H1 (cell line): ENCODE data around the gene C1GALT1. TPM values are rescaled to one million over a fixed set of nuclear protein-coding genes. Genes with fewer than 3 reads are reported as not detected.

ENCODE experiments used
- CTCF ChIA-PET: fragments of 300-600 bp; sonication (Branson Sonifier 250); formaldehyde crosslinking; loops from one replicate; lab custom pipeline; 2021; ENCODE audit not compliant: partially characterized antibody; lab: Charles Lee
- POLR2A ChIA-PET: fragments of 300-600 bp; sonication (Branson Sonifier 250); formaldehyde crosslinking; loops from one replicate; lab custom pipeline; 2021; ENCODE audit warnings: inconsistent platforms; ENCODE audit not compliant: partially characterized antibody; lab: Charles Lee
- DNase-seq, 2 experiments: peaks; one replicate each; pipeline versions ENCODE4 v3.0.0 to v3.0.0-alpha.2; 2010 to 2022; ENCODE audit warnings: low spot score in 2 of 2, low read depth in 1 of 2, mixed read lengths in 1 of 2
- FAIRE-seq: peaks from 2 replicates; lab custom pipeline; 2011; peaks lifted over from hg19 to GRCh38; lab: Jason Lieb, UNC
- H2AFZ ChIP-seq: 2 replicates; pipeline ENCODE4 v1.8.1; 2012; ENCODE audit warnings: low read length, inconsistent platforms
- H2AK5ac ChIP-seq: 2 replicates; pipeline ENCODE4 v1.6.1; 2013; ENCODE audit warnings: low read depth, low read length
- H2BK120ac ChIP-seq: replicated peaks from 2 replicates; pipeline ENCODE3; 2013; ENCODE audit warnings: low read depth, low read length, inconsistent platforms
- H2BK12ac ChIP-seq: 2 replicates; pipeline ENCODE4 v1.6.1; 2013; ENCODE audit warnings: low read depth, low read length
- H2BK15ac ChIP-seq: 2 replicates; pipeline ENCODE4 v1.6.1; 2013; ENCODE audit warnings: low read length
- H2BK20ac ChIP-seq: 2 replicates; pipeline ENCODE4 v1.6.1; 2013; ENCODE audit warnings: low read length
- H2BK5ac ChIP-seq: 2 replicates; pipeline ENCODE4 v1.6.1; 2013; ENCODE audit warnings: low read depth, low read length
- H3K14ac ChIP-seq: 2 replicates; pipeline ENCODE4 v1.6.1; 2013; ENCODE audit warnings: inconsistent platforms; ENCODE audit not compliant: insufficient read length
- H3K18ac ChIP-seq: 2 replicates; pipeline ENCODE4 v1.6.1; 2013; ENCODE audit warnings: low read length; ENCODE audit errors: extremely low read depth
- H3K23ac ChIP-seq: 2 replicates; pipeline ENCODE4 v1.6.1; 2013; ENCODE audit warnings: inconsistent platforms; ENCODE audit not compliant: insufficient read length
- H3K23me2 ChIP-seq: 2 replicates; pipeline ENCODE4 v1.6.1; 2013; ENCODE audit warnings: low read depth, low read length
- H3K27ac ChIP-seq: 2 replicates; pipeline ENCODE4 v1.6.1; 2011; ENCODE audit warnings: low read depth, low read length, inconsistent platforms
- H3K27me3 ChIP-seq, 4 experiments: replicated peaks in 1 of 4; 1 replicate in 1 of 4; 2 replicates in 3 of 4; pipeline versions ENCODE4 v1.6.1 to v1.8.1; 2011 to 2013; ENCODE audit warnings: low read length in 3 of 4, mild to moderate bottlenecking in 3 of 4, inconsistent platforms in 2 of 4, mixed read lengths in 2 of 4, moderate library complexity in 1 of 4; ENCODE audit not compliant: control insufficient read depth in 3 of 4, insufficient read depth in 3 of 4; ENCODE audit errors: extremely low read depth in 1 of 4
- H3K36me3 ChIP-seq, 4 experiments: 2 replicates each; pipeline versions ENCODE4 v1.6.1 to v1.8.1; 2011 to 2013; ENCODE audit warnings: mild to moderate bottlenecking in 4 of 4, low read length in 3 of 4, moderate library complexity in 2 of 4, control low read depth in 1 of 4, inconsistent platforms in 1 of 4; ENCODE audit not compliant: insufficient read depth in 4 of 4, control insufficient read depth in 2 of 4
- H3K4ac ChIP-seq: replicated peaks from 2 replicates; pipeline ENCODE3; 2013; ENCODE audit warnings: low read length, low read depth, mixed read lengths, inconsistent platforms; ENCODE audit not compliant: insufficient read length
- H3K4me1 ChIP-seq, 4 experiments: replicated peaks in 1 of 4; 1 replicate in 1 of 4; 2 replicates in 3 of 4; pipeline versions ENCODE4 v1.6.1 to v1.8.1; 2011 to 2013; ENCODE audit warnings: low read length in 3 of 4, inconsistent platforms in 2 of 4, mixed read lengths in 1 of 4; ENCODE audit not compliant: insufficient read depth in 4 of 4, control insufficient read depth in 3 of 4
- H3K4me2 ChIP-seq, 2 experiments: 2 replicates each; pipeline versions ENCODE4 v1.6.1 to v1.8.1; 2011 to 2013; ENCODE audit warnings: low read depth in 2 of 2, low read length in 2 of 2, control low read depth in 1 of 2, inconsistent platforms in 1 of 2, mild to moderate bottlenecking in 1 of 2; ENCODE audit not compliant: insufficient read depth in 1 of 2
- H3K4me3 ChIP-seq, 4 experiments: fragments of 200-600, 300-600 bp in 1 of 4; sonication (generic), shearing (Covaris generic), sonication (Bioruptor Twin) in 1 of 4; 2 replicates each; pipeline versions ENCODE4 v1.5.1 to v1.8.1; 2011 to 2016; ENCODE audit warnings: low read length in 4 of 4, low read depth in 3 of 4, control low read depth in 2 of 4, inconsistent platforms in 2 of 4, mild to moderate bottlenecking in 2 of 4, mixed read lengths in 1 of 4, moderate library complexity in 1 of 4; ENCODE audit not compliant: insufficient read depth in 2 of 4; ENCODE audit errors: extremely low read depth in 1 of 4
- H3K56ac ChIP-seq: replicated peaks from 2 replicates; pipeline ENCODE3; 2013; ENCODE audit warnings: low read depth, mild to moderate bottlenecking, mixed read lengths, low read length, inconsistent platforms; ENCODE audit not compliant: insufficient read length
- H3K79me1 ChIP-seq: 2 replicates; pipeline ENCODE4 v1.6.1; 2013; ENCODE audit warnings: low read depth, low read length, control low read depth
- H3K79me2 ChIP-seq, 2 experiments: 2 replicates each; pipeline versions ENCODE4 v1.6.1 to v1.8.1; 2012 to 2013; ENCODE audit warnings: low read length in 2 of 2, mild to moderate bottlenecking in 2 of 2, inconsistent platforms in 1 of 2; ENCODE audit not compliant: insufficient read depth in 2 of 2, control insufficient read depth in 1 of 2
- H3K9ac ChIP-seq, 4 experiments: replicated peaks in 1 of 4; 1 replicate in 1 of 4; 2 replicates in 3 of 4; pipeline versions ENCODE4 v1.6.1 to v1.8.1; 2011 to 2013; ENCODE audit warnings: low read depth in 3 of 4, low read length in 3 of 4, control low read depth in 2 of 4, mild to moderate bottlenecking in 2 of 4, moderate library complexity in 2 of 4, inconsistent platforms in 1 of 4; ENCODE audit errors: extremely low read depth in 1 of 4
- H3K9me3 ChIP-seq, 2 experiments: 2 replicates each; pipeline versions ENCODE4 v1.6.1 to v1.8.1; 2012 to 2013; ENCODE audit warnings: mild to moderate bottlenecking in 2 of 2, moderate library complexity in 2 of 2, control low read depth in 1 of 2, inconsistent platforms in 1 of 2, low read depth in 1 of 2, low read length in 1 of 2, mixed read lengths in 1 of 2; ENCODE audit not compliant: insufficient read depth in 2 of 2
- H4K20me1 ChIP-seq, 2 experiments: replicated peaks in 1 of 2; 2 replicates each; pipeline versions ENCODE3 to v1.8.1; 2011 to 2013; ENCODE audit warnings: inconsistent platforms in 2 of 2, low read length in 2 of 2, mild to moderate bottlenecking in 1 of 2; ENCODE audit not compliant: insufficient read depth in 2 of 2, control insufficient read depth in 1 of 2
- H4K5ac ChIP-seq: 2 replicates; pipeline ENCODE4 v1.6.1; 2013; ENCODE audit warnings: low read length, low read depth, mixed read lengths, inconsistent platforms; ENCODE audit not compliant: insufficient read length
- H4K8ac ChIP-seq: 2 replicates; pipeline ENCODE4 v1.8.0; 2013; ENCODE audit warnings: mild to moderate bottlenecking, moderate library complexity, low read length, inconsistent platforms; ENCODE audit not compliant: insufficient read depth; ENCODE audit errors: extremely low read depth
- H4K91ac ChIP-seq: replicated peaks from 2 replicates; pipeline ENCODE3; 2013; ENCODE audit warnings: low read length, mixed read lengths, inconsistent platforms; ENCODE audit not compliant: insufficient read length
- CEBPB ChIP-seq: IDR thresholded peaks from 2 replicates; pipeline ENCODE4 v1.6.1; 2012; ENCODE audit warnings: low read depth, low read length
- CREB1 ChIP-seq: IDR thresholded peaks from 2 replicates; pipeline ENCODE4 v1.6.1; 2012; ENCODE audit warnings: inconsistent platforms
- NANOG ChIP-seq: IDR thresholded peaks from 2 replicates; pipeline ENCODE4 v1.6.1; 2011; ENCODE audit warnings: low read length, low read depth, mild to moderate bottlenecking, inconsistent platforms; ENCODE audit not compliant: insufficient read depth, poor library complexity, severe bottlenecking
- TCF12 ChIP-seq: IDR thresholded peaks from 2 replicates; pipeline ENCODE4 v1.6.1; 2011; ENCODE audit warnings: low read depth, mild to moderate bottlenecking, low read length
- WGBS, 2 experiments: shearing (Covaris generic) in 1 of 2; methylation state at CpG; one replicate each; pipeline versions ENCODE4 v1.1.6 to v1.1.7; 2013 to 2015; ENCODE audit warnings: low lambda C conversion rate in 2 of 2, mixed read lengths in 2 of 2, inconsistent platforms in 1 of 2, low coverage in 1 of 2, missing lambda C conversion rate in 1 of 2; ENCODE audit not compliant: insufficient replicate concordance in 2 of 2, insufficient coverage in 1 of 2, insufficient read length in 1 of 2; ENCODE audit errors: extremely low coverage in 1 of 2, missing lambda C conversion rate in 1 of 2; 5-methylcytosine and 5-hydroxymethylcytosine counted together
- polyA plus RNA-seq, 7 experiments: library from polyadenylated mRNA; depleted of rRNA in 3 of 7; stranded (reverse) in 5 of 7; unstranded in 2 of 7; fragments of >200 nt in 5 of 7; fragments of 200-250 nt in 2 of 7; gene quantifications; 1 replicate in 5 of 7; 2 replicates in 1 of 7; 4 replicates in 1 of 7; pipeline versions ENCODE4 v1.2.1 to v1.2.3, GENCODE V29; 2011 to 2013; ENCODE audit warnings: missing spikeins in 2 of 7, mixed read lengths in 2 of 7
- total RNA-seq: library from RNA; stranded (reverse); fragmentation: NEBNext Ultra II Directional; extraction: Animal tissue kit (Norgen Biotek cat#: 25700); gene quantifications from 2 replicates; pipeline ENCODE4 v1.2.1, GENCODE V29; 2021

C1GALT1 gene
- total and polyA plus RNA-seq, 2 of the 8 experiments (the other 6 are each of a cell fraction or from before 2014, with no cell fraction given) = 18.7 to 94.2 TPM

DNA sequence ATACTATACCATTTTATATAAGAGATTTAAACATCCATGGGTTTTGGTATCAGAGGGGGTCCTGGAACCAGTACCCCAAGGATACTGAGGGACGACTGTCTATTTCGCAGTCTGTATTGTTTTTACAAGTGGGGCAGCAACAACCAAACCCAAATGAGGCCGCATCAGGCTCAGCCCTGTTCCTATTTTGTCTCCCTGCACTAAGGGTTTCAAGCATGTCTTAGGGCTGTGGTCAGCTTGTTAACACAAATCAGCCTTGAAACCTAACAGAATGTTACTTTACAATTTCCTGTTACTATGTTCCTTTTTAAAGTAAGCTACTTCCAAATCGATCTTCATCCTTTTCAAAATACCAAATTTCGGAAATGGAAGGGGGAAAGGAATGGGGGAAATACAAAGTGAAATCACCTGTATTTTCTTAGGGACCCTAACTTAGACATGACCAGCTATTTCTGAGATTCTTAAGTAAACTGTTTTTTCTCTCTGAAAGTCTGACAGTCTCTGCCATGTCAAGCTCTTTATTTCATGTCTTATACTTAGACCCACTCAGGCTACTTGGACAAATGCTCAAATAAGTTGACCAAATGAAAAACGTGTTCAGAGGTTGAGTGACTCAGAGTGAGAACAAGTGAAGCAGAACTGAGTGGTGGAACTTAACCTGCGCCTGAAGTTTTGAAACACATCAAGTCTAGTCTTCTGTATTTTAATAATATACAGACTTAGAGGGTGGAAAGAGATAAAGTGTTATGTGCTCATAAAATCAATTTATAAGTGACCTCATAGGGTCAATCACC, 75.8 kb downstream of the C1GALT1 start:
- Histone ChIP-seq H4K91ac (no peak overlapping the region), H4K8ac (no peak overlapping the region), H3K4me1 (peaks cover 0 to 3% (median 0%) of the 10 kb centered on the region in 4 experiments; a peak in 3 of 7 replicates), H2BK12ac (no peak overlapping the region), H4K20me1 (no peaks in the 10 kb centered on the region), H3K79me1 (no peaks in the 10 kb centered on the region), H3K56ac (no peak overlapping the region), H3K14ac (no peak overlapping the region), H3K4me2 (no peak overlapping the region), H2BK15ac (no peak overlapping the region), H3K18ac (no peak overlapping the region), H3K23me2 (no peaks in the 10 kb centered on the region), H3K4ac (no peak overlapping the region), H3K79me2 (no peaks in the 10 kb centered on the region), H3K36me3 (no peaks in the 10 kb centered on the region; a peak in 2 of 8 replicates), H2BK5ac (no peak overlapping the region), H3K4me3 (no peak overlapping the region), H3K27me3 (no peaks in the 10 kb centered on the region), H2BK20ac (no peak overlapping the region), H3K9me3 (no peaks in the 10 kb centered on the region), H2AFZ (no peak overlapping the region), H3K9ac (no peak overlapping the region), H2AK5ac (no peak overlapping the region), H2BK120ac (no peak overlapping the region), H4K5ac (no peak overlapping the region), H3K23ac (no peak overlapping the region), H3K27ac (no peak overlapping the region)
- 91% methylated on average over 7 of the region's 7 CpGs; no CpG with 5 or more reads in 1 of the 2 experiments for WGBS, 2 experiments
- DNase-seq = no peak
- ChIA-PET CTCF (interaction anchor here (0.7 kb wide), 1 partner anchor 15 kb away, joined by 3 read pairs; no protein-coding TSS in a partner anchor), POLR2A (interaction anchor here (0.7 kb wide), 1 partner anchor 47 kb away, joined by 3 read pairs; no protein-coding TSS in a partner anchor)
- no peak for FAIRE-seq
- no peak for TF ChIP-seq CREB1
- TF ChIP-seq NANOG = no peak
- no peak for TF ChIP-seq TCF12
- TF ChIP-seq CEBPB = no peak
